Stimulated activated CD8-positive, alpha-beta memory T cell treated with anti-CD3 and anti-CD28 coated beads, Interleukin-7, amount 100 ng/mL, for 48 hours (primary cell): ENCODE measurements around the gene YPEL2.

ENCODE experiments used
- DNase-seq, 2 donors: peaks; one replicate each; pipeline ENCODE4 v3.0.0-alpha.2; 2020; ENCODE audit warnings: low read depth in 1 of 2; ENCODE audit errors: extremely low read depth in 1 of 2

Gene YPEL2

DNA sequence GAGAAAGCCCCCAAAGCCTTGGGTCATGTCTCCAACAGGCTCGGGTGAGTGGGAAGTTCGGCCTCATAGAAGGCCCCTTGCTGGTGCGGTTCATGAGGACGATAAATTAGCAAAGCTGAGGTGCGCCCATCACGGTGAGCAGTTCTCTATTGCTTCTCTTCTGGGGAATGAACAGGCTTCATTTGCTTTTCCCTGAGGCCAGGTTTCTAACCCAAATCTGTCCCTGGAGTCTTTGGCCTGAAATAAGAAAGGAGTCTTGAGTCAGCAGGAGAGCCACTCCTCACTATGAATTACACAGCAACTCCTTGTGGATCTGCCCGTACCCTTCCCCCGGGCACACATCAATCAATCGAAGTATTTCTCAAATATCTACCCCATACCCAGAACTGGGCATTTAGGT is 94.6 kb downstream of the YPEL2 start:
- no peak for DNase-seq

DNA sequence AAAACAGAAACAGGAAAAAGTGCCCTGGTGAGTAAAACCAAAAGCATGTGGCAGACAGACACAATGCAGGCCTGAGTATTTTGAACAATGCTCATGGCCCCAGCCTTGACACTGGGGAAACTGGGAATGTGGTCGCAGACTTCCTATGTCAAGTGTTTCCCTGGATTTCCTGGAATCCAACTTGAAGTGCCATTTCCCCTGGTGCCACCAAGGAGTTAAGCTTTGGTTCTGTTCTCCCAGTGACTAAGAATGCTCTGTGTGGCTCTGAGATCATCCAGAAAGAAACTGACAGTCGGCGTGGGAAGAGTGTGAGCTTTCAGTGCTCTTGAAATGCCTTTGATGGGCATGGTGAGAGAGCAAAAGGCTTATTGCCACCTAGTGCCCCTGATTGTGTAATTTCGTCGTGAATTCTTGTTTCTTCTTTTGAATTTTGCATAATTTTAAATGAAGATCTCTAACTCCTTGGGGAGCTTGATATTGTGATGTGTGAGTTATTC is 96.0 kb downstream of the YPEL2 start:
- peak; percentile 22 to 59 for DNase-seq

DNA sequence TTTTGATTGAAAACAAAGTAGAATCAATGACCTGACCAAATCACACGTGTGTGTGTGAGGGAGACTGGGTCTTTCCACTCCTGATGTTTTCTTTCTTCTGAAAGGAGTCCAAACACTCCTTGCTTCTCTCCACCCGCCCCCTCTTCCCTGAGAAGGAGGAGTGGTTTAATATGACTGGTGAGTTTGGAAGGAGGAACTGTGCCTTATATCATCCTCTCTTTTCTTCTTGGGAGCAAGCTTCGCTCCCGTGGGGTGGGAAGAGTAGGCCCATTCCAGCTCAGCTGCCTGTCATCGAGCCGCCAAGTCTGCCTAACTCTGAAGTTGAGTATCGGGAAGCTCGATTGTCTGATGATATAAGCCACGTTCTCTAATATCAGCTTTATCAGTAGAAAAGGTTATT is 96.5 kb downstream of the YPEL2 start:
- no peak for DNase-seq

DNA sequence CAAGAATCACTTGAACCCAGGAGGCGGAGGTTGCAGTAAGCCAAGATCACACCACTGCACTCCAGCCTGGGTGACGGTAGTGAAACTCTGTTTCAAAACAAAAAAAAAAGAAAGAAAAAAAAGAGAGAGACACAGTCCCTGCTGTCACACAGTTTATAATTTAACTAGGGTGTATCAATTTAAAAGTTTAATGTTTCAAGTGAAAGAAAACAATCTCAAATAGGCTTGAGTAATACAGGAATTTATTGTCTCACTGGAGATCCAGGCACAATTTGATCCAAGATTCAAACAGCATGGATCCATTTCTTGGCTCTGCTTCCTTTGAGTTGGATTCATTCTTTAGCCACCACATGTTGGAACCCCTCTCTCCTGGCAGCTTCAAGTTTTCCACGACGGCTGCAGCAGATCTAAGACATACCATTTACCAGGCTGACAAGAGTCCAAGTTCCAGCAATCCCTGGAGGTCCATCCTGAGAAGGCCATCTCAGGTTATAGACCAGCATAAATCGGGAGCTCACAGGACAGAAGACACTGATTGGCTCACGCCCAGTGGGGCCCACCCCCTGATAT is 97.5 kb downstream of the YPEL2 start:
- DNase-seq = no peak

DNA sequence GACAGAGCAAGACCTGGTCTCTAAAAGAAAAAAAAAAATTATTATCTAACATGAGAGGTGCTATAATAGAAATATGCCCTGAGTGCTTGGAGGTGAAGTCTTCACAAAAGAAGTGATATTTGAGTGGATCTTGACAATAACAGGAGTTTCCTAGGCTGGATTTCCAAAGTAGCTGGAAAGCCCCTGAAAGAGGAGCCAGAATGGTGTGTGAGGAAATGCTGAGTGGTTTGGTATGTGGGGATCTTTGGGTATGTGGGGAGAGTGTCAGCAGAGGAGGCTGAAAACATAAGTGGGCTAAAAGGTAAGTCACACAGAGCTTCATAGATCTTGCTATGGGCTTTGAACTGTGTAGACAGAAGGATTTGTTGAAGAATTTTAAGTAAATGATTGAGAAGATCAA is 100.1 kb downstream of the YPEL2 start:
- DNase-seq = no peak

DNA sequence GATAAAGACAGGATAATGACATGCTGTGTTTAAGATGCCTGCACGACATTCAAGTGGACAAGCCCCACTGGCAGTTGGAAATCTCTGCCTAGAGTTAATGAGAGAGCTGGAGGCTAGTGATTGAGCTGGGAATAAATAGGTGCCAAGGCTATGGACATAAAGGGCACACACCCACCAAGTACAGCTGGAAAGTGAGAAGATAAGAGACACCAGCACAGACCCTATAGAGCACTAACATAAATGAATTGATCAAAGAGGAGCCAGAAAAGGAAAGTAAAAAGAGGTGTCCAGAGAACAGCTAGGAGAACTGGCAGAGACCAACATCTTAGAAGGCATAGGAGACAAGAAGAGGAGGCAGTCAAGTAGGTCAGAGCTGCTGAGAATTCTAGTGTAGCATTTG is 101.2 kb downstream of the YPEL2 start:
- DNase-seq = no peak

DNA sequence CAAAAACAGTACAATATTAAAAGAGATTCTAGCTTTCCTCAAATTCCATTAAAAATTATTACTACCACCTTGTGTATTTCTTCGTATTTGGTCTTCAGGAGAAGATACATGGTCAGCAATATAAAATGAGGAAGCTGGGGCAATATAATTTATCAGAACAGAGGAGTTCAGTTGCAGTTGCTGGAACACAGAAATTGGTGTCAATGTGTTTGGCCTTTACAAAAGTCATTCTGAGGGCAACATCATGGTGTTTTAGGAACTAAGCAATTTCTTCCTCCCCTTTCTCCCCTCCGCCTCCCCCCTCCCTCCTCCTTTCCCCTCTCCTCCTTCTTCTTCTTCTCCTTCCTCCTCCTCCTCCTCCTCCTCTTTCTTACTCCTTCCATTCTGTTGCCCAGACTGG is 102.1 kb downstream of the YPEL2 start:
- no peak for DNase-seq

DNA sequence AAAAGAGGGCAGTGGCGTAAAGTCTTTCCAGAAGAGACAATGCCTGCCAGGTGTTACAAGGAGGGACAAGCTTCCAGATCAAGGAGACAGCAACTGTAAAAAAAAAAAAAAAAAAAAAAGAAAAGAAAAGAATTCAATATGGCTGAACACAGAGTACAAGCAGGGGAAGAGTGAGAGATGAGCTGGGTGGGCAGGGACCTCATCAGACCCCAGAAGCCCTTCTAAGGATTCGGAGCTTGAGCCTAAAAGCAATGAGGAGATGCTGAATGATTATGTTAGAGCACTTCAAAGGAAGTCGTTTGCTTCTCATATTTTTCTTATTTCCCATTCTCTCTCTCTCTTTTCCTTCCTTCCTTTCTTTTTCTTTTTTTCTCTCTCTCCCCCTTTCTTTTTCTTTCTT is 103.0 kb downstream of the YPEL2 start:
- DNase-seq = no peak

DNA sequence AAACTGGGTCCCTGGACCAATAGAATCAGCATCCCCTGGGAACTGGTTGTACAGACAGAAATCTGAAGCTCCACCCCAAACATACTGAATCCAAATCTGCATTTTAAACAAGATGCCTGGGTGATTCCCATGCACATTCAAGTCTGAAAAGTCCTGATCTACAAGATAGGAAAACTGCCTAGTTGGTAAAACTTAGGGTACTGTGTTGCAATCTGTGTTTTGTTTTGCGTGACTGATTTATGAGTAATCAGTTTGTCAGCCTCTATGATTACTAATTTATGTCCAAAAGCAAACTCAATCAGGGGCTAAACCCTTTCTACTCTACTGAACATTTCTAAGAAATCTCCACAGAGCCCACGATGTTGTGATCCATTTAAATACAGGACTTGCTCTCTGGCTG is 103.8 kb downstream of the YPEL2 start:
- DNase-seq = no peak

DNA sequence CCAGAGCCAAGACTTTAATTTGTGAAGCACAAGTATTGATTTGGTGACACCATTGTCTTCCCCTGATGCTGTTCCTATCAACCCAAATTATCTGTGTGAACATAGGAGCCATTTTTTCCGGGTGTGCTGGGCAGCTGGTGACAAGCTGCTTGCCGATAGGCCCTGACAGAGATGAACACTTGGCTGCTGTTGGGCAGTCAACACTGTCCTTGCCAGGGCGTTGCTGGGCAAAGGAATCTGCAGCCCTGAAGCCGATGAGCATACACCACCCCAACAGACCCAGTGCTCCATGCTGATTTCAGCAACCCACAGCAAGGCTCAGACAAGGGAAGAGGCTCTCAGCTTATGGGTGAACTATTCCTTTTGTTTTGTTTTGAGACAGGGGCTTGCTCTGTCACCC is 105.4 kb downstream of the YPEL2 start:
- DNase-seq = no peak

DNA sequence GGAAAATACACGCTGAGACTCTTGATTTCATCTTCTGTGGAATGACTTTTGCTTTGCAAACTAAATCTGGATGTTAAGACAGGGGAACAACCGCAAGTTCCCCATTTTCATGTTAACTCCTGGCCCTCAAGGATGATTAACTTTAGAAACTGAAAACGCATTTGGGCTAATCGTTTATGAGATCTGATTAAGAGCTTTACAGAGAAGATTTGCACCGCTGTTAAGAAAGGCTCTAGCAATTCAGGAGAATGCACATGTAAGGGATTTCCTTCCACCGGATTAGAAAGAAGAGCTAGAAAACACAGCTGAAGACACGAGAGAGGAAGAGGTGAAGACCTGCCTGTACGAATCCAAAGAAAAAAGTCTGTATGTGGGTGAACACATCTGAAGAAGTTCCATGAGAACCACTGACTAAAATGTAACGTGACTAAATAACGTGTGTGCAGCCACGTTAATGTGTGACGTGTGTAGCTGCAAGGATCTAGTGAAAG is 106.4 kb downstream of the YPEL2 start:
- DNase-seq = no peak

DNA sequence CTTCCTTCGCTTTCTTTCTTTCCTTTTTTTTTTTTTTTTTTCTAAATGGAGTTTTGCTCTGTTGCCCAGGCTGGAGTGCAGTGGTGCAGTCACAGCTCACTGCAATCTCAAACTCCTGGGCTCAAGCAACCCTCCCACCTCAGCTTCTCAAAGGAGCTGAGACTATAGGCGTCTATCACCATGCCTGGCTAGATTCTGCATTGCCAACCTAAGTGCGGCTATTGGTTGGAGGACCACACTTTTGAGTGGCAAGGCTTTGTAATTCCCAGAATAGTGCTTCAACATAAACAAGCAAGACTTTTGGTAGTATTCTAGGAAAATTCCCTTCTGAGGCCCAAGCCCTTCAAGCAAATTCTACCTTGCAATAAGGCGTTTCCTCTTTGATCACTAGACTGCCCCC is 107.8 kb downstream of the YPEL2 start:
- DNase-seq = no peak

DNA sequence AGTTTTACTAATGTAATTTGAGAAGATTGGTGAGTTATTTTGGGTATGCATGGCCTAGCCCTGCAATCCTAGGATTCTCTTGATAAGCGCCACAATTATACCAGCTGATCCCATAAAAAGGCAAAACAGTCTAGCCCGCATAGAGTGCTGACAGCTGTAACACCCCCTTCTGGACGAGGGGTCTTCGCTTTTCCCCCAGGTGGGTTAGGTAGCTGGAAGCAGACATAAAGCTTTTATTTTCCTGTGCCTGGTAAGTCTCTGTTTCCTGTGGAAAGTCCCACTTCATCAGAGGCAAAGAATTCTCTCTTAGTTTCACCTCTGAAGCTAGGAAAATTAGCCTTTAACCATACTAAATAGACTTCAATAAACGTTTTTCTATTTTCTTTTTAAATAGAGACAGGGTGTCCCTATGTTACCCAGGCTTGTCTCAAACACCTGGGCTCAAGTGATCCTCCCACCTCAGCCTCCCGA is 108.3 kb downstream of the YPEL2 start:
- DNase-seq = no peak

DNA sequence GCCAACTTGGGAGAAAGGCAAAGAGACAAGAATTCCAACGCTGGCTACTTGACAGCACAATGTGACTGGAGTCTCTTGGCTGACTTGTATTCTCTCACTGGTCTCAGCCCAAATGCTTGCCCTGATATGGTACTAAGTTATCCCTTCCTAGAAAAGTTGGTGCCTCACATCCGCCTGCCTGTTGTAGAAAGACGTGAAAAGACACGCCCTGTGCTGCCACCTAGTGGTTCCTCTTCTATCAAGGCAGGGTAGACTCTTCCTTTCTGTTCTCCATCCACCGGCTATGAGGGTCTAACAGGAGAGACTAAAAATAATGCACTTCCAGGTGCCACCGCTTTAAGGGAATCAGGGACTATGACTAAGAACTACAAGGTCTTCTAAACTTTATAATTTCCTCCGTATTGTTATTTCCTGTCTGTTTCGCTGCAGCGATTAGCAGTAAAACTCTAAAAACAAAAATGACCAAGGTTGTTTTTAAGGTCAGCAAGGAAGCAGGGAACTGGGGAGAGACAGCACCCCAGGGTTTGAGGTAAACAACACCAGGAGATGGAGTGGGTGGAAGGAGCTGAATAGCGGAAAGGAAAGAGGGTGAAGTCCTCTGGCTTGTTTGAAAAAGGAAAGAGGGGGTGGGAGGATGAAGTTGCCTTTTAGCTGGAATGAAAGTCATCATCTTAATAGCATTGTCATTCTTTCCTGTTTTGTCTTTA is 109.5 kb downstream of the YPEL2 start:
- peak; percentile 47 to 88 for DNase-seq

DNA sequence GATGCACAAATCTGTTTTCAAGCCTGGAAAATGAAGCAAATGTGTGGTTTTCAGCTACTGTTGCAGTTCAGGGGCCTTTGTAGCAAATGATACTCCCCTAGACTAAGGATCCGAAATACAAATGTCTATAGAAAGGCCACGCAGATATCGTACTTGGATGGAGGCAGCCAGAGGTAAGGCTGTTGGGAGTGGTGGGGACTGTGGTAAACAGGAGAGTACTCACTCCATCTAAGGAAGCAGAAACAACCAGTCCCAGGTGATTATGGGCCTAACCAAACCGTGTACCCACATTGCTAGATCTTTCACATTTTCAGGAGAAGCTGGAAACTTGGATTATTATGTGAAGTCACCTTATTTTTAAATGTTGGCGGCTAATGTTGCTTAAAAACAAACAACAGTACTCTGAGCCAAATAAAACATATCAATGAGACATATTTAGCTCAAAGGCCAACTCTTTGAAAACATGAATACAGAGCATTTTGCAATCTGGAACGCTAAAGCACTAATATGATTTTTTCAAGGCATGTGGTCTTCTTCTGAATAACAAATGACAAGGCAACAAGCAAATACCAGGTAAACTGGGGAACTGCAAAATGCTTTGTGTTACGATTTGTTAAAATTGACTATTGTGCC is 110.1 kb downstream of the YPEL2 start:
- no peak for DNase-seq

DNA sequence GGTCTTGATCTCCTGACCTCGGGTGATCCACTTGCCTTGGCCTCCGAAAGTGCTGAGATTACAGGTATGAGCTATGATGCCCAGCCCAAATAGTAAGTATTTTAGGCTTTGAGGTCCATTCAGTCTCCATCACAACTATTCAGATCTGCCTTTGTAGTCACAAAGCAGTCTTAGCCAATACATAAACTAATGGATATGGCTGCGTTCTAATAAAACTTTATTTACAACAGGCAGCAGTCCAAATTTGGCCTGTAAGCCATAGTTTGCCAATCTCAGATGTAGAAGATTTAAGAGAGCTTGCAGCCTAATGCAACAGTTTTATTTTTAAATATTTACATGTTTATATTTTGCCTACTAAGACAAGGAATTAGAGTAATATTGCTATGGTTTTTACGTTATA is 111.7 kb downstream of the YPEL2 start:
- no peak for DNase-seq
